Activated naive CD8-positive, alpha-beta T cell treated with anti-CD3 and anti-CD28 coated beads, Interleukin-2, amount 50 U/mL, for 16 hours (primary cell): Measurements from ENCODE around the gene THUMPD1.
"Not testable (repeated sequence)": the region's sequence is repeated elsewhere in the genome, so short reads cannot be mapped to it uniquely, and the experiment has no call there.

ENCODE experiments used
- DNase-seq: peaks from one replicate; pipeline ENCODE4 v3.0.0-alpha.2; 2020; ENCODE audit warnings: low read depth, low spot score

The THUMPD1 gene

DNA sequence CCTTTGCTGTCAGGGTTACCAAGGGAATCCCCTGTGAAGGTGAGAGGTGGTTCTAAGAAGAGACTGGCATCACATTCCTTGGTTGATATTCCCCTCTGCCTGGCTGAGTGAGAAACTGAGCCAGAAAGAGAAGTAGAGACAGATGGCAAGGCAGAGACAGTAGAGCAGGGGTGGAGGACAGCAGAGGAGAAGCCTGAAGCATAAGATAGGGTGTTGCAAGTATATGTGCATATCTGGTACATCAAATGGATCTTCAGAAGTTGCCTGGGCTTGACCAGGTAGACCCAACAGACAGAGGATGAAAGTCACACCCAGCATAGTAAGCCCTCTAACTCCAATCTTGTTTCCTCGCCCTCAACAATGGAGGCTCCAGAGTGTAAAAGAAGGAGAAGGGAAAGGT lies 7.9 kb upstream of the THUMPD1 start:
- DNase-seq = no peak

DNA sequence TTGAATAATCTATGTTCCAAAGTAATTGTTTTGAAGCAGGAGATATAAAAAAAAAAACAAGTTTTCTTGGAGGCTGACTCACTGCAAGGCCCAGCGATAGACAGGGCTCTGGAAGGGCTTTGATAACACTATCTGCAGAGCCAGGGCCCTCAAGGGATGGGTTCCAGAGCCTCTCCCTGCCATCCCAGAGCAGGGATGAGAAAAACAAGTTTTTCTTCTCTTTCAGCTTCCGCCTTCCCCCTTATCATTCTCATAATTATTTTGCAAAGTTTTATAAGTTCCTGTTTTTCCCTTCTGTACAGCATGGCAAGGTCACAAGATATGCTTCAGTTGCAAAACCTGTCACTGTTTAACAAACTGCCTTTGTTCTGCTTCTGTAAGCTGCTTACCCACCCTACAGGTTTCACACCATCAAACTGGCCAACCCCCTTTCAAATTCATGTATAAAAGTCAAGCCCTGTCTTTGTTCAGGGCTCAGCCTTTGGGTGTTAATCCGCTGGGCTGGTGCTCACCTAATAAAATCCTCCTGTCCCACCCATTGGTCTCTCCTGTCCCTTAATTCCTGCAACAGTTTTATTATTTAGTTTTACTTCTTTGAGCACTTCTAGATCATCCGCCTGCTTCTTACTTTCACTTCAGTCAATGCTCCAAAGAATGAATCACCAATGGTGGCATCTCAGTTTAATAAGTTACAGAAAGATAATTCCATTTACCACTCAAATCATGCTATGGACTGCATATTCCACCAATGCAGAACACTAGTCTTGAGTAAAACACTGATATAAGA lies 5.6 kb upstream of the THUMPD1 start:
- DNase-seq = no peak

DNA sequence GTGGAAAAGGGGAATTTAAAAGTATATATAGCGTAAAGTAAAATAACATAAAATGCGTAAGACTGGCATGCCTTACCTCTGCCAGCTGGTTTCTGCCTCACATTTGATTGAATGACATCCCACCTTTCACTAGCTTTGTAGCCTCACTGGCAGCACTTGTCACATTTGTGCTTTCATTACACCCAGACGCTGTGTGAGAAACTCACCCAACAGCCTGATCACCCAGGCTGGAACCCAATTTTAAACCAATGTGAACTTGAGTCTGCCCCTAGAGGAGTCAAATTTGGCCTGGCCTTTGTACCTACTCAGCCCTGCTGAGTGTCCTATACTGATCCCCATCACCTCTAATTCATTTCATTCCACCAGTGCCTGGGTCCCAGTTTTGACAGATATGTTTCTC lies 4.8 kb upstream of the THUMPD1 start:
- no peak for DNase-seq

DNA sequence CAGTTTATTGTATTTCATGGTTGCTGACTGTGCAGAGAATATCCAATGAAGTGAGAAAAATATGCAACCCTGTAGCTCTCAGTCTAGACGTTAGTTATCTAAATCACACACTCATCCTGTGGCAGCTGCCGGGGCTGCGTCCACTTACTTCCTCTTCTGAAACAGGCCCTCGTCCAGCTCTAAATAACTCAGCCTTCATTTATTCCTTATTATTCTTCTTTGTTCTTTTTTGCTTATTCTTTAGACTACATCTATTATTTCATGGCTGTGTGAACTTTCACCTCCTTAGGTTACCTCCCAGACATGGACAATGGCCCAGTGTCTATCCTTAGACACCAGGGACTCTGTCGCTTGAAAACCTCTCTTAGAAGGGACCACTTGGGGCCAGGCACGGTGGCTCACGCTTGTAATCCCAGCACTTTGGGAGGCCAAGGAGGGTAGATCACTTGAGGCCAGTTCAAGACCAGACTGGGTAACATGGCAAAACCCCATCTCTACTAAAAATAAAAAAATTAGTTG lies 3.4 kb upstream of the THUMPD1 start:
- DNase-seq = no peak

- DNase-seq = no peak
These were observed 2.0 kb upstream of the THUMPD1 start for GRCh38 chr16:20743591-20743990.

GRCh38 chr16:20740901-20741521 lies 607 bp downstream of the THUMPD1 start:
- peak; percentile 81 for DNase-seq

- DNase-seq = no peak
These were observed 1.4 kb downstream of the THUMPD1 start for GRCh38 chr16:20740007-20740883.

- no peak for DNase-seq
These were observed 6.1 kb downstream of the THUMPD1 start for GRCh38 chr16:20735490-20735889.

- no peak for DNase-seq
These were observed 6.8 kb downstream of the THUMPD1 start for GRCh38 chr16:20734782-20735181.

DNA sequence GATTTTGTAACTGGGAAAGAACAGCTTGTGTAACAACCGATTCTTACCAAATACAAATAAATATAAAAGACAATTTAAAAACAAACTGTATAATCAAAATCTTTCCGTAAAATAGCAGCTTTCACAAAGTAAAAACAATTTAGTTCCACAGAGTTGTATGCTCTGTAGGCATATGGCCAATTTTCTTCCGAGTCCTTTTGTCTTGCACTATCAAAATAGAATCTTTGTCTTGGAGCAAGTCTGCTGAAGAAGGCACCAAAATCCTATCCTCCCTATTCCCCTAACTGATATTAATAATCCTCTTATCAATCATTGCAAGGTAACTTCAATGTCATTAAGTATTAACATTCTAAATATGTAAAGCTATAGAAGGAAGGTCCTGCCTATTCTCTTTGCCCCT lies 7.6 kb downstream of the THUMPD1 start:
- DNase-seq = no peak

DNA sequence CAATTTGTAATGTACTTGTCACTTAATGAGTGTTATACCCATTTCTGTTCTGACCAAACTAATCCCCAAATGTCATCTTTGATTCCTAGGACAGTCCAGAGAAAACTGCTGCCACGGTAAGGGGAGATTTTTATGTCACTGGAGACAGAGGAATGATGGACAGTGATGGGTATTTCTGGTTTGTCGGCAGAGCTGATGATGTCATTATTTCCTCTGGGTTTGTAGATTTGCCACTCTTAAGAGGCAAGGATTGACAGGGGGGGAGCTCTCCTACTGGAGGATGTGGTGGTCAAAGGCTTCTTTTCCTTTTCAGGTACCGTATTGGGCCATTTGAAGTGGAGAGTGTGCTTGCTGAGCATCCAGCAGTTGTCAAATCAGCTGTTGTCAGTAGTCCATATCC lies 12.5 kb downstream of the THUMPD1 start:
- DNase-seq = no peak

- no peak for DNase-seq
These were observed 14.4 kb downstream of the THUMPD1 start for GRCh38 chr16:20727181-20727580.

DNA sequence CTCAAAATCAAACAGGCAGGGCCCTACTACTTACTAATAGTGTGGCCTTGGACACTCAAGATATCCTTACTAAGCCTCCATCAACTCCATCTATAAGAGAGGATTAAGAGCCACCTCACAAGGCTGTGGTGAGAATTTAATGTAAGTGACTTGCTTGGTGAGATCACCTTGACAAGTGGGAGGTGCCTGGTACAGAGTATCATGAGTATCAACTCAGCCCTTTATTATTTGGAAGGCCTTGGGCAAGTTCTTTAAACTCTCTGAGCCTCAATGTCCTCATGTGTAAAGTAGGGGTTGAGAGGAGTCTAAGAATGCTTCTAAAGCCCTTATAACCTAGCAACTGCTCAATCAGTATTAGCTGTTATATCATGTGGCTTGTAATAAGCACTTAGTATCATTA lies 15.0 kb downstream of the THUMPD1 start:
- no peak for DNase-seq

GRCh38 chr16:20720251-20720650 lies 21.4 kb downstream of the THUMPD1 start:
- no peak for DNase-seq

GRCh38 chr16:20717718-20718117 lies 23.9 kb downstream of the THUMPD1 start:
- DNase-seq = not testable (repeated sequence)

- no peak for DNase-seq
These were observed 30.2 kb downstream of the THUMPD1 start for GRCh38 chr16:20711277-20711911.

DNA sequence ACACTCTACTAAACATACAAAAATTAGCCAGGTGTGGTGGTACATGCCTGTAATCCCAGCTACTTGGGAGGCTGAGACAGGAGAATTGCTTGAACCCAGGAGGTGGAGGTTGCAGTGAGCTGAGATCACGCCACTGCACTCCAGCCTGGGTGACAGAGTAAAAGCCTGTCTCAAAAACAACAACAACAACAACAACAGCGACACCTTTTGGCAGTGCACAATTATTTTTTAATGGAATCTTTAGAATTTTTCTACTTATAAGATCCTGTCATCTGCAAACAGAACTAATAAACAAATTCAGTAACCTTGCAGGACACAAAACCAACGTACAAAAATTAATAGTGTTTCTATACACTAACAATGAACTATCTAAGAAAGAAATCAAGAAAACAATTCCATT lies 33.5 kb downstream of the THUMPD1 start:
- DNase-seq = not testable (repeated sequence)

- no peak for DNase-seq
These were observed 34.2 kb downstream of the THUMPD1 start for GRCh38 chr16:20707461-20707860.

DNA sequence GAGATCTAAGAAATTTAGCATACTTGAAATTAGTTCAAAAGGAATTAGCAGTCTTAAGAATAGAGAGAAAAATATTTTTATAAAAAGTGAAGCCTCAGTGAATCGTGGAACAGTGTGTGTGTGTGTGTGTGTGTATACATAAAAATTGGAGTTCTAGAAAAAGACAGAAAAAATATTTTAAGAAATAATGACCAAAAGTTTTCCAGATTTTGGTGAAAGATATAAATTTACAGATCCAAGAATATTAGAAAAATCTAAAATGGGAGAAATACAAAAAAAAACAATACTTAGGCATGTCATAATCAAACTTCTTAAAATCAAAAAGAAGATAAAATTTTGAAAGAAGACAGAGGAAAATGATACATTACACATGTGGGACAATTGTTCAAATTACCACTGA lies 35.6 kb downstream of the THUMPD1 start:
- DNase-seq = not testable (repeated sequence)

- no peak for DNase-seq
These were observed 37.3 kb downstream of the THUMPD1 start for GRCh38 chr16:20704281-20704680.

DNA sequence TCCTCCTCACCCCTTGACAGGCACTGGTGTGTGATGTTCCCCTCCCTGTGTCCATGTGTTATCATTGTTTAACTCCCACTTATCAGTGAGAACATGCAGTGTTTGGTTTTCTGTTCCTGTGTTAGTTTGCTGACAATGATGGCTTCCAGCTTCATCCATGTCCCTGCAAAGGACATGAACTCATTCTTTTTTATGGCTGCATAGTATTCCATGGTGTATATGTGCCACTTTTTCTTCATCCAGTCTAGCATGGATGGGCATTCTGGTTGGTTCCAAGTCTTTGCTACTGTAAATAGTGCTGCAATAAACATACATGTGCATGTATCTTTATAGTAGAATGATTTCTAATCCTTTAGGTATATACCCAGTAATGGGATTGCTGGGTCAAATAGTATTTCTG lies 39.9 kb downstream of the THUMPD1 start:
- not testable (repeated sequence) for DNase-seq

- no peak for DNase-seq
These were observed 45.0 kb downstream of the THUMPD1 start for GRCh38 chr16:20696618-20697017.
